Erythroblast (primary cell): ENCODE data around the gene LANCL2.

Experiments
- GATA1 ChIP-seq: IDR thresholded peaks from 2 replicates; pipeline ENCODE4 v1.6.1; 2011; ENCODE audit warnings: low read depth, mild to moderate bottlenecking, control low read depth, low read length, moderate library complexity
- POLR2A ChIP-seq: IDR thresholded peaks from 2 replicates; pipeline ENCODE4 v1.6.1; 2011; ENCODE audit warnings: mild to moderate bottlenecking, low read length

DNA sequence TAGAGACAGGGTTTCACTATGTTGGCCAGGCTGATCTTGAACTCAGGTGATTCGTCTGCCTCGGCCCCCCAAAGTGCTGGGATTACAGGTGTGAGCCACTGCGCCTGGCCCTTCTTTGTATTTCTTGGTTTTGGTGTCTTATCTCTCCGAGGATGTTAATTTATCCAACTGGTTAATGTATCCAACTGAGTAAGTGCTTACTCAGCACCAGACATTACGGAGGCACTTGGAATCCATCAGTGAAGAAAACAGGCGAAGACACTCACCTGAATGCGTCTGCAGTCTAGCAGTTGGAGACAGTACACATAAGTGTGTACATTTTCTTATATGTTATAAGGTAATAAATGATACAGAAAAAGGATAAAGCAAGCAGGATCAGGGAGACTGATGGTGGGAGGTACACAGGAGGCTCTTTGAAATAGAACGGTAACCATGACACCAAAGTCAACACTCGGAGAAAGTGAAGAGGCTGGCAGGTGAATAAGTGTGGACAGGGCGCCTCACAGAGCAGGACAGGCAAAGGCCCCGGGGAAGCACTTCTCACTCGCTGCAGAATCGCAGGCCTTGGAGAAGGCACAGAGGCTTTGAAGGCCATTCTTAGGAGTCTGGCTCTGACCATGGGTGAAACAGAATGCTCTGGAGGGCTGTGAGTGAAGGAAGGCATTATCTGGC, 73.1 kb downstream of the LANCL2 start:
- TF ChIP-seq POLR2A (no peak), GATA1 (no peak)
